Cerebellar nuclear complex (tissue), 1 donor: ENCODE results near the gene RGS3.

Source experiments
- DNase-seq, 2 experiments: peaks; one replicate each; lab custom pipeline; 2025; lab: John Stamatoyannopoulos, UW

Gene RGS3

GRCh38 chr9:113511856-113512761, 48.6 kb downstream of the RGS3 start:
- DNase-seq, result no peak

GRCh38 chr9:113513111-113513510, 49.6 kb downstream of the RGS3 start:
- DNase-seq, result no peak

GRCh38 chr9:113513536-113513935, 50.0 kb downstream of the RGS3 start:
- no peak for DNase-seq

GRCh38 chr9:113514061-113514460, 50.5 kb downstream of the RGS3 start:
- DNase-seq, result no peak

- no peak for DNase-seq
Measured at GRCh38 chr9:113514748-113515147, 51.2 kb downstream of the RGS3 start.

GRCh38 chr9:113515862-113516261, 52.3 kb downstream of the RGS3 start:
- no peak for DNase-seq

GRCh38 chr9:113516840-113517577, 53.5 kb downstream of the RGS3 start:
- DNase-seq, result no peak

GRCh38 chr9:113519426-113520108, 56.0 kb downstream of the RGS3 start:
- DNase-seq, result no peak

GRCh38 chr9:113520109-113520642, 56.6 kb downstream of the RGS3 start:
- DNase-seq, result no peak

GRCh38 chr9:113521693-113522255, 58.2 kb downstream of the RGS3 start:
- no peak for DNase-seq

GRCh38 chr9:113522419-113522818, 58.9 kb downstream of the RGS3 start:
- no peak for DNase-seq

GRCh38 chr9:113522858-113523257, 59.3 kb downstream of the RGS3 start:
- no peak for DNase-seq

GRCh38 chr9:113523421-113524141, 60.1 kb downstream of the RGS3 start:
- no peak for DNase-seq

- DNase-seq, result no peak
Measured at GRCh38 chr9:113524468-113524867, 60.9 kb downstream of the RGS3 start.

- DNase-seq, result no peak
Measured at GRCh38 chr9:113525205-113525604, 61.7 kb downstream of the RGS3 start.

- DNase-seq, result no peak
Measured at GRCh38 chr9:113525831-113526230, 62.3 kb downstream of the RGS3 start.

GRCh38 chr9:113526231-113526746, 62.8 kb downstream of the RGS3 start:
- DNase-seq, result no peak

GRCh38 chr9:113526841-113527240, 63.3 kb downstream of the RGS3 start:
- DNase-seq, result no peak

- DNase-seq, result no peak
Measured at GRCh38 chr9:113528088-113528487, 64.6 kb downstream of the RGS3 start.

GRCh38 chr9:113528811-113529210, 65.3 kb downstream of the RGS3 start:
- DNase-seq, result no peak
